ENCODE data around the gene MAP3K4. TPM values are rescaled to one million over a fixed set of nuclear protein-coding genes. Genes with fewer than 3 reads are reported as not detected.

MAP3K4 gene
- total and polyA plus RNA-seq, 2 of the 8 experiments (the other 6 are each of a cell fraction or from before 2014, with no cell fraction given): 16.6 to 51.6 TPM

DNA sequence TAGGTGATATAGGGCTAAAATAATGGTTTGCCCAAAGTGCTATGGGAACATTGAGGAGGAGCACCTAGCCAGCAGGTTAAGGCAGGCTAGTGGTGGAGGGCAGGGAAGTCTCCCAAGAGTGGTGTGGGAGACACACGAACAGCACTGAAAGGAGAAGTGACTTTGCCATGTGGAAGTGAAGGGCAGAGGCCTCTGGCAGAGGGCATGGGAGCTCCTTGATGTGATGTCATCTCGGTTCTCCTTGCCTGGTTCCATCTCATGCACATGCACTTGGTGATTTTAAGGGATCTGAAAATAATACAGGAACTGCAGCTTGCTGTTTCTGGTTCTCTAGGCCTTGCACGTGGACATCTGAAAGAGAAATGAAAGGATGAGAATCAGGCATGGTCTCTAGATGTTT, 4.7 kb upstream of the MAP3K4 start:
- POLR2A ChIA-PET (ENCODE audit: partially characterized antibody): no interaction called here
- Histone ChIP-seq H3K18ac (ENCODE audit: extremely low read depth, low read length) (no peak overlapping the region), H3K4me2 (ENCODE audit: insufficient read depth in 1 of 2, low read depth in 2 of 2, low read length in 2 of 2) (no peak overlapping the region), H3K14ac (ENCODE audit: insufficient read length) (no peak overlapping the region), H3K56ac (replicated peaks; ENCODE audit: insufficient read length, low read depth, low read length) (no peak overlapping the region), H3K79me1 (ENCODE audit: low read depth, low read length) (no peaks in the 10 kb centered on the region), H4K8ac (ENCODE audit: extremely low read depth, insufficient read depth, low read length) (no peak overlapping the region), H3K27me3 (replicated peaks in 1 of 4; ENCODE audit: control insufficient read depth in 3 of 4, extremely low read depth in 1 of 4, insufficient read depth in 3 of 4, low read length in 3 of 4) (no peaks in the 10 kb centered on the region; a peak in 1 of 7 replicates), H2BK12ac (ENCODE audit: low read depth, low read length) (no peak overlapping the region), H3K27ac (ENCODE audit: low read depth, low read length) (no peak overlapping the region), H3K4ac (replicated peaks; ENCODE audit: insufficient read length, low read depth, low read length) (no peak overlapping the region), H2BK5ac (ENCODE audit: low read depth, low read length) (no peak overlapping the region), H2BK120ac (replicated peaks; ENCODE audit: low read depth, low read length) (no peak overlapping the region), H2BK20ac (ENCODE audit: low read length) (no peak overlapping the region), H3K4me1 (replicated peaks in 1 of 4; ENCODE audit: control insufficient read depth in 3 of 4, insufficient read depth in 4 of 4, low read length in 3 of 4) (no peaks in the 10 kb centered on the region), H3K23me2 (ENCODE audit: low read depth, low read length) (no peaks in the 10 kb centered on the region; the same call in 1 of the 2 replicates), H2BK15ac (ENCODE audit: low read length) (no peak overlapping the region), H3K36me3 (ENCODE audit: control insufficient read depth in 2 of 4, insufficient read depth in 4 of 4, low read length in 3 of 4) (no peaks in the 10 kb centered on the region), H3K4me3 (ENCODE audit: extremely low read depth in 1 of 4, insufficient read depth in 2 of 4, low read depth in 3 of 4, low read length in 4 of 4) (no peak overlapping the region), H4K20me1 (replicated peaks in 1 of 2; ENCODE audit: control insufficient read depth in 1 of 2, insufficient read depth in 2 of 2, low read length in 2 of 2) (no peaks in the 10 kb centered on the region), H3K23ac (ENCODE audit: insufficient read length) (no peak overlapping the region), H3K9me3 (ENCODE audit: insufficient read depth in 2 of 2, low read depth in 1 of 2, low read length in 1 of 2) (peaks cover 16 to 19% of the 10 kb centered on the region in 2 experiments), H4K91ac (replicated peaks; ENCODE audit: insufficient read length, low read length) (no peak overlapping the region), H2AFZ (ENCODE audit: low read length) (no peak overlapping the region), H3K79me2 (ENCODE audit: control insufficient read depth in 1 of 2, insufficient read depth in 2 of 2, low read length in 2 of 2) (no peaks in the 10 kb centered on the region), H4K5ac (ENCODE audit: insufficient read length, low read depth, low read length) (no peak overlapping the region), H3K9ac (replicated peaks in 1 of 4; ENCODE audit: extremely low read depth in 1 of 4, low read depth in 3 of 4, low read length in 3 of 4) (no peak overlapping the region), H2AK5ac (ENCODE audit: low read depth, low read length) (no peak overlapping the region)
- no peak for DNase-seq (ENCODE audit: low read depth in 1 of 2, low spot score in 2 of 2)
- CTCF ChIA-PET (ENCODE audit: partially characterized antibody): interaction anchor here (1.0 to 1.2 kb wide), 3 partner anchors 53 to 58 kb away, joined by 3 read pairs; no protein-coding TSS in a partner anchor
- no peak for FAIRE-seq
- 81% methylated on average over 3 of the region's 3 CpGs; no CpG with 5 or more reads in 1 of the 2 experiments for WGBS, 2 experiments (ENCODE audit: extremely low coverage in 1 of 2, insufficient coverage in 1 of 2, insufficient read length in 1 of 2, insufficient replicate concordance in 2 of 2, low coverage in 1 of 2, low lambda C conversion rate in 2 of 2, missing lambda C conversion rate in 1 of 2)
- no peak for TF ChIP-seq TCF12 (IDR thresholded peaks at IDR 0.05; ENCODE audit: low read depth, low read length)
- no peak for TF ChIP-seq JUN (IDR thresholded peaks at IDR 0.05; ENCODE audit: low read depth, low read length)
- no peak for TF ChIP-seq CHD1 (IDR thresholded peaks at IDR 0.05; ENCODE audit: low read depth, low read length)
- no peak for TF ChIP-seq CTBP2 (IDR thresholded peaks at IDR 0.05; ENCODE audit: borderline replicate concordance, insufficient read depth, insufficient read length, low read length)
- no peak for TF ChIP-seq TEAD4 (IDR thresholded peaks at IDR 0.05; ENCODE audit: low read depth, low read length)
- TF ChIP-seq KDM1A (IDR thresholded peaks at IDR 0.05; ENCODE audit: borderline replicate concordance, low read length): no peak
- no peak for TF ChIP-seq KDM5A (IDR thresholded peaks at IDR 0.05; ENCODE audit: low read length)
- TF ChIP-seq SIX5 (IDR thresholded peaks at IDR 0.05; ENCODE audit: low read depth, low read length): no peak
- no peak for TF ChIP-seq CBX5 (IDR thresholded peaks at IDR 0.05; ENCODE audit: low read depth, low read length)
- no peak for TF ChIP-seq BACH1 (IDR thresholded peaks at IDR 0.05; ENCODE audit: low read length)
- no peak for TF ChIP-seq GTF2F1 (IDR thresholded peaks at IDR 0.05; ENCODE audit: borderline replicate concordance, low read depth, low read length)
- no peak for TF ChIP-seq CEBPB (IDR thresholded peaks at IDR 0.05; ENCODE audit: low read depth, low read length)
- no peak for TF ChIP-seq SAP30 (IDR thresholded peaks at IDR 0.05; ENCODE audit: insufficient read depth, insufficient replicate concordance, low read length)
- TF ChIP-seq, protein P1, sequence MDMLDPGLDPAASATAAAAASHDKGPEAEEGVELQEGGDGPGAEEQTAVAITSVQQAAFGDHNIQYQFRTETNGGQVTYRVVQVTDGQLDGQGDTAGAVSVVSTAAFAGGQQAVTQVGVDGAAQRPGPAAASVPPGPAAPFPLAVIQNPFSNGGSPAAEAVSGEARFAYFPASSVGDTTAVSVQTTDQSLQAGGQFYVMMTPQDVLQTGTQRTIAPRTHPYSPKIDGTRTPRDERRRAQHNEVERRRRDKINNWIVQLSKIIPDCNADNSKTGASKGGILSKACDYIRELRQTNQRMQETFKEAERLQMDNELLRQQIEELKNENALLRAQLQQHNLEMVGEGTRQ (IDR thresholded peaks at IDR 0.05; ENCODE audit: low read length): no peak
